Neural progenitor cell (in vitro differentiated cells): ENCODE measurements around the gene TOR1A. TPM values are rescaled to one million over a fixed set of nuclear protein-coding genes. Genes with fewer than 3 reads are reported as not detected.

Experiments
- DNase-seq: peaks from one replicate; pipeline ENCODE4 v3.0.0-alpha.2; 2016; ENCODE audit warnings: low spot score
- H2AFZ ChIP-seq: fragments of 200-600 bp; sonication (generic); replicated peaks from 2 replicates; pipeline ENCODE4 v1.6.1; 2016; ENCODE audit warnings: antibody characterized with exemption
- H3F3A ChIP-seq: fragments of 200-600 bp; sonication (generic); 2 replicates; pipeline ENCODE4 v1.6.1; 2016; ENCODE audit warnings: antibody characterized with exemption, low read depth
- H3K27ac ChIP-seq: fragments of 200-600 bp; sonication (generic); 2 replicates; pipeline ENCODE4 v1.5.1; 2016; ENCODE audit warnings: mild to moderate bottlenecking
- H3K27me3 ChIP-seq: fragments of 200-600 bp; sonication (generic); 2 replicates; pipeline ENCODE4 v1.6.1; 2016; ENCODE audit warnings: mild to moderate bottlenecking, moderate library complexity
- H3K36me3 ChIP-seq: fragments of 200-600 bp; sonication (generic); 2 replicates; pipeline ENCODE4 v1.5.1; 2016
- H3K4me1 ChIP-seq: fragments of 200-600 bp; sonication (generic); 2 replicates; pipeline ENCODE4 v1.6.1; 2016; ENCODE audit warnings: mixed run types
- H3K4me2 ChIP-seq: fragments of 200-600 bp; sonication (generic); 2 replicates; pipeline ENCODE4 v1.6.1; 2016
- H3K4me3 ChIP-seq: fragments of 200-600 bp; sonication (generic); 2 replicates; pipeline ENCODE4 v1.5.1; 2016
- H3K79me2 ChIP-seq: fragments of 200-600 bp; sonication (generic); 2 replicates; pipeline ENCODE4 v1.6.1; 2016; ENCODE audit warnings: low read depth
- H3K9ac ChIP-seq: fragments of 200-600 bp; sonication (generic); 2 replicates; pipeline ENCODE4 v1.6.1; 2016
- H3K9me3 ChIP-seq: fragments of 200-600 bp; sonication (generic); 2 replicates; pipeline ENCODE4 v1.5.1; 2016; ENCODE audit warnings: low read depth
- H4K20me1 ChIP-seq: fragments of 200-600 bp; sonication (generic); 2 replicates; pipeline ENCODE4 v1.6.1; 2016; ENCODE audit warnings: low read depth
- H3K27ac Mint-ChIP-seq: 3 replicates; pipeline ENCODE4 v1.8.0; 2021; ENCODE audit warnings: mixed read lengths
- H3K27me3 Mint-ChIP-seq: 2 replicates; pipeline ENCODE4 v1.8.0; 2022; ENCODE audit warnings: low read depth, mild to moderate bottlenecking, inconsistent platforms, moderate library complexity, mixed read lengths; ENCODE audit not compliant: insufficient read depth
- H3K36me3 Mint-ChIP-seq: 3 replicates; pipeline ENCODE4 v1.8.0; 2021; ENCODE audit warnings: mixed read lengths
- H3K4me1 Mint-ChIP-seq: 3 replicates; pipeline ENCODE4 v1.8.0; 2021; ENCODE audit warnings: mixed read lengths
- H3K4me3 Mint-ChIP-seq: 3 replicates; pipeline ENCODE4 v1.8.0; 2021; ENCODE audit warnings: mild to moderate bottlenecking, moderate library complexity, mixed read lengths
- H3K9me3 Mint-ChIP-seq: 3 replicates; pipeline ENCODE4 v1.8.0; 2020; ENCODE audit warnings: mixed read lengths
- EZH2 ChIP-seq: fragments of 200-600 bp; sonication (generic); IDR thresholded peaks from 2 replicates; pipeline ENCODE4 v1.6.1; 2017; ENCODE audit warnings: antibody characterized with exemption, mild to moderate bottlenecking, moderate library complexity
- EZH2phosphoT487 ChIP-seq: fragments of 200-600 bp; sonication (generic); IDR thresholded peaks from 2 replicates; pipeline ENCODE4 v1.6.1; 2017; ENCODE audit warnings: antibody characterized with exemption
- total RNA-seq: library from RNA; depleted of rRNA; stranded (reverse); fragments of >200 nt; gene quantifications from 2 replicates; pipeline ENCODE4 v1.2.3, GENCODE V29; 2015; ENCODE audit warnings: low replicate concordance
- TF ChIP-seq, protein P1 (sequence below): fragments of 200-600 bp; sonication (generic); IDR thresholded peaks from 2 replicates; pipeline ENCODE4 v1.5.1; 2017; ENCODE audit warnings: antibody characterized with exemption, mild to moderate bottlenecking

Gene TOR1A
- total RNA-seq, 1 donor from 2014 or later = 39.6 TPM

DNA sequence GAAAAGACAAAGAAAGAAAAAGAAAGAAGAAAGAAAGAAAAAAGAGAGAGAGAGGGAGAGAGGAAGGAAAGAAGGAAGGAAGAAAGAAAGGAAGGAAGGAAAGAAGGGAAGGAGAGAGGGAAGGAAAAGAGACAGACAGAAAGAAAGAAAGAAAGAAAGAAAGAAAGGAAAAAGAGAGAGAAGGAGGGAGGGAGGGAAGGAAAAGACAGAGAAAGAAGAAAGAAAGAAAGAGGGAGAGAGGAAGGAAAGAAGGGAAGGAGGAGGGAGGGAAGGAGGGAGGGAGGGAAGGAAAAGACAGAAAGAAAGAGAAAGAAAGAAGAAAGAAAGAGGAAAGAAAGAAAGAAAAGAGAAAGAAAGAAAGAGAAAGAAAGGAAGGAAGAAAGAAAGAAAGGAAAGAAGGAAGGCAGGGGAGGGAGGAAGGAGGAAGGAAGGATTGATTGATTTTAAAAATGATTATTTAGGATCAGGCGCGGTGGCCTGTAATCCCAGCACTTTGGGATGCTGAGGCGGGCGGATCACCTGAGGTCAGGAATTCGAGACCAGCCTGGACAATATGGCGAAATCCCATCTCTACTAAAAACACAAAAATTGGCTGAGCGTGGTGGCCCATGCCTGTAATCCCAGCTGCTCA, 44.3 kb downstream of the TOR1A start:
- no peaks in the 10 kb centered on the region for H4K20me1 ChIP-seq
- H3F3A ChIP-seq = no peaks in the 10 kb centered on the region
- Mint-ChIP-seq H3K9me3 (no peaks in the 10 kb centered on the region), H3K36me3 (no peaks in the 10 kb centered on the region), H3K4me1 (peaks cover 9% of the 10 kb centered on the region), H3K27ac (no peak overlapping the region), H3K27me3 (peaks cover 9% of the 10 kb centered on the region), H3K4me3 (no peak overlapping the region)
- H3K36me3 ChIP-seq = no peaks in the 10 kb centered on the region
- H3K4me3 ChIP-seq = no peak overlapping the region
- H3K27me3 ChIP-seq = no peaks in the 10 kb centered on the region
- H3K9ac ChIP-seq = no peak overlapping the region
- no peak overlapping the region for H3K27ac ChIP-seq
- no peak for TF ChIP-seq EZH2
- TF ChIP-seq, protein P1, sequence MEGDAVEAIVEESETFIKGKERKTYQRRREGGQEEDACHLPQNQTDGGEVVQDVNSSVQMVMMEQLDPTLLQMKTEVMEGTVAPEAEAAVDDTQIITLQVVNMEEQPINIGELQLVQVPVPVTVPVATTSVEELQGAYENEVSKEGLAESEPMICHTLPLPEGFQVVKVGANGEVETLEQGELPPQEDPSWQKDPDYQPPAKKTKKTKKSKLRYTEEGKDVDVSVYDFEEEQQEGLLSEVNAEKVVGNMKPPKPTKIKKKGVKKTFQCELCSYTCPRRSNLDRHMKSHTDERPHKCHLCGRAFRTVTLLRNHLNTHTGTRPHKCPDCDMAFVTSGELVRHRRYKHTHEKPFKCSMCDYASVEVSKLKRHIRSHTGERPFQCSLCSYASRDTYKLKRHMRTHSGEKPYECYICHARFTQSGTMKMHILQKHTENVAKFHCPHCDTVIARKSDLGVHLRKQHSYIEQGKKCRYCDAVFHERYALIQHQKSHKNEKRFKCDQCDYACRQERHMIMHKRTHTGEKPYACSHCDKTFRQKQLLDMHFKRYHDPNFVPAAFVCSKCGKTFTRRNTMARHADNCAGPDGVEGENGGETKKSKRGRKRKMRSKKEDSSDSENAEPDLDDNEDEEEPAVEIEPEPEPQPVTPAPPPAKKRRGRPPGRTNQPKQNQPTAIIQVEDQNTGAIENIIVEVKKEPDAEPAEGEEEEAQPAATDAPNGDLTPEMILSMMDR = no peak
- no peak for TF ChIP-seq EZH2phosphoT487
- H2AFZ ChIP-seq = no peak overlapping the region
- no peak for DNase-seq
- no peaks in the 10 kb centered on the region for H3K9me3 ChIP-seq
- H3K4me1 ChIP-seq = peaks cover 9% of the 10 kb centered on the region
- H3K79me2 ChIP-seq = no peaks in the 10 kb centered on the region
- H3K4me2 ChIP-seq = no peak overlapping the region

DNA sequence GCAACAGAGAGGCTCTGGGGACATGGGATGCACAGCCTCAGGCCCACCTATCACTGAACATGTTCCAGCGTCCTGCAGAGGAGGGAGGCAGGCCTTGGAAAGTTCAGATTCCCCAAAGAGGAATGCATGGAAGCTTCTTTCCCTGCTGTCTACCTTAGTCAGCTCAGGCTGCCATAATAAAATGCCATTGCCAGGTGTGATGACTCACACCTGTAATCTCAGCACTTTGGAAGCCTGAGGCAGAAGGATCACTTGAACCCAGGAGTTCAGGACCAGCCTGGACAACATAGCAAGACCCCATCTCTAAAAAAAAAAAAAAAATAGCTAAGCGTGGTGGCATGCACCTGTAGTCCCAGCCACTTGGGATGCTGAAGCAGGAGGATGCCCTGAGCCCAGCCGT, 45.5 kb downstream of the TOR1A start:
- Mint-ChIP-seq H3K9me3 (no peaks in the 10 kb centered on the region), H3K4me1 (peaks cover 7% of the 10 kb centered on the region), H3K27me3 (peaks cover 10% of the 10 kb centered on the region), H3K4me3 (no peak overlapping the region), H3K36me3 (no peaks in the 10 kb centered on the region), H3K27ac (no peak overlapping the region)
- no peak overlapping the region for H3K4me2 ChIP-seq
- H4K20me1 ChIP-seq = no peaks in the 10 kb centered on the region
- no peaks in the 10 kb centered on the region for H3K36me3 ChIP-seq
- no peak overlapping the region for H2AFZ ChIP-seq
- no peak overlapping the region for H3K9ac ChIP-seq
- TF ChIP-seq EZH2 = no peak
- no peak for TF ChIP-seq EZH2phosphoT487
- TF ChIP-seq, protein P1 = no peak
- no peaks in the 10 kb centered on the region for H3K79me2 ChIP-seq
- H3K27ac ChIP-seq = no peak overlapping the region
- no peaks in the 10 kb centered on the region for H3F3A ChIP-seq
- H3K9me3 ChIP-seq = no peaks in the 10 kb centered on the region
- H3K27me3 ChIP-seq = no peaks in the 10 kb centered on the region
- peaks cover 9% of the 10 kb centered on the region for H3K4me1 ChIP-seq
- no peak for DNase-seq
- H3K4me3 ChIP-seq = no peak overlapping the region

DNA sequence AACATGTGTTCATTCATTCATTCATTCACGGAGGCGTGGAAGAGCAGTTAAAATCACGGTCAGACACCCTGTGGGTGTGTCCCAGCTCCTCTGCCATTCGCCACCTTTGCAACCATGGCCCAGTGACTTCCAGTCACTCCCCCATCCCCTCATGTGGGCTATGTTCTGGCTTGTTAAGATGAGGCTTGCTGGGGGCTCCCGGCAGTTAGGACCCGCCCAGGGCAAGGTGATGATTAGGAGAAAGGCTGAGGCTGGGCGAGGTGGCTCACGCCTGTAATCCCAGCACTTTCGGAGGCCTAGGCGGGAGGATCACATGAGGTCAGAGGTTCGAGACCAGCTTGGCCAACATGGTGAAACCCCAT, 46.2 kb downstream of the TOR1A start:
- H3F3A ChIP-seq = no peaks in the 10 kb centered on the region
- H3K27ac Mint-ChIP-seq = no peak overlapping the region
- H3K27me3 ChIP-seq = no peaks in the 10 kb centered on the region
- H3K27me3 Mint-ChIP-seq = peaks cover 10% of the 10 kb centered on the region
- no peak overlapping the region for H3K27ac ChIP-seq
- H3K9ac ChIP-seq = no peak overlapping the region
- H3K4me1 Mint-ChIP-seq = peaks cover 7% of the 10 kb centered on the region
- H3K4me3 Mint-ChIP-seq = no peak overlapping the region
- H3K4me2 ChIP-seq = no peak overlapping the region
- H3K9me3 Mint-ChIP-seq = no peaks in the 10 kb centered on the region
- peaks cover 9% of the 10 kb centered on the region for H3K4me1 ChIP-seq
- TF ChIP-seq, protein P1 = no peak
- TF ChIP-seq EZH2 (no peak), EZH2phosphoT487 (no peak)
- H3K79me2 ChIP-seq = no peaks in the 10 kb centered on the region
- H3K36me3 Mint-ChIP-seq = no peaks in the 10 kb centered on the region
- H3K9me3 ChIP-seq = no peaks in the 10 kb centered on the region
- no peaks in the 10 kb centered on the region for H3K36me3 ChIP-seq
- H4K20me1 ChIP-seq = no peaks in the 10 kb centered on the region
- H3K4me3 ChIP-seq = no peak overlapping the region
- no peak overlapping the region for H2AFZ ChIP-seq
- DNase-seq = no peak
